GM12878 (cell line): ENCODE results near the gene SLF2. TPM values are rescaled to one million over a fixed set of nuclear protein-coding genes. Genes with fewer than 3 reads are reported as not detected.

ENCODE experiments used
- BCL11A ChIP-seq: IDR thresholded peaks from 2 replicates; pipeline ENCODE4 v1.6.1; 2011; ENCODE audit warnings: low read depth, low read length
- CBX3 ChIP-seq: fragments of 200-600 bp; sonication (generic); IDR thresholded peaks from 2 replicates; pipeline ENCODE4 v1.6.1; 2016; ENCODE audit warnings: low read depth, borderline replicate concordance
- CREB1 ChIP-seq: IDR thresholded peaks from 2 replicates; pipeline ENCODE4 v1.6.1; 2012; ENCODE audit warnings: low read depth, mild to moderate bottlenecking, inconsistent platforms
- CTCF ChIP-seq, 3 experiments: IDR thresholded peaks in 2 of 3; conservative IDR thresholded peaks in 1 of 3; 2 replicates each; pipeline ENCODE4 v1.5.1; 2011; ENCODE audit warnings: low read depth in 3 of 3, low read length in 3 of 3, mild to moderate bottlenecking in 3 of 3, control low read depth in 2 of 3, moderate library complexity in 2 of 3, inconsistent platforms in 1 of 3, mixed read lengths in 1 of 3; ENCODE audit not compliant: control insufficient read depth in 2 of 3, insufficient read depth in 1 of 3; ENCODE audit errors: extremely low read depth in 1 of 3
- EED ChIP-seq: sonication (generic); IDR thresholded peaks from 2 replicates; pipeline ENCODE4 v1.6.1; 2016; ENCODE audit warnings: antibody characterized with exemption, low read depth
- HDAC2 ChIP-seq: fragments of 200-600 bp; sonication (generic); IDR thresholded peaks from 2 replicates; pipeline ENCODE4 v1.6.1; 2017
- IRF4 ChIP-seq: IDR thresholded peaks from 2 replicates; pipeline ENCODE4 v1.6.1; 2011; ENCODE audit warnings: low read depth, low read length
- KDM1A ChIP-seq: fragments of 200-600 bp; sonication (generic); IDR thresholded peaks from 2 replicates; pipeline ENCODE4 v1.6.1; 2016; ENCODE audit warnings: borderline replicate concordance
- LARP7 ChIP-seq: fragments of 450-650 bp; IDR thresholded peaks from 2 replicates; pipeline ENCODE4 v1.6.1; 2017; ENCODE audit warnings: mild to moderate bottlenecking
- MEF2A ChIP-seq: IDR thresholded peaks from 2 replicates; pipeline ENCODE4 v1.6.1; 2011; ENCODE audit warnings: low read depth, mild to moderate bottlenecking, low read length, moderate library complexity; ENCODE audit not compliant: insufficient read depth
- MLLT1 ChIP-seq: fragments of 450-650 bp; IDR thresholded peaks from 2 replicates; pipeline ENCODE4 v1.6.1; 2016; ENCODE audit warnings: mild to moderate bottlenecking
- NRF1 ChIP-seq: conservative IDR thresholded peaks from 2 replicates; pipeline ENCODE4 v1.6.1; 2011; ENCODE audit warnings: mild to moderate bottlenecking, low read depth, low read length, improper control_type of control experiment
- PKNOX1 ChIP-seq: fragments of 450-650 bp; IDR thresholded peaks from 2 replicates; pipeline ENCODE4 v1.6.1; 2016; ENCODE audit warnings: mild to moderate bottlenecking
- POLR2AphosphoS2 ChIP-seq: IDR thresholded peaks from 2 replicates; pipeline ENCODE4 v1.6.1; 2011; ENCODE audit warnings: low read depth, mild to moderate bottlenecking, low read length, improper control_type of control experiment, moderate library complexity
- RAD21 ChIP-seq: IDR thresholded peaks from 2 replicates; pipeline ENCODE4 v1.6.1; 2011; ENCODE audit warnings: mild to moderate bottlenecking, low read depth, low read length, moderate library complexity; ENCODE audit not compliant: insufficient read depth
- RAD51 ChIP-seq: fragments of 450-650 bp; IDR thresholded peaks from 2 replicates; pipeline ENCODE4 v1.6.1; 2016; ENCODE audit warnings: moderate library complexity, mild to moderate bottlenecking, inconsistent platforms
- REST ChIP-seq: IDR thresholded peaks from 2 replicates; pipeline ENCODE4 v1.6.1; 2012; ENCODE audit warnings: mild to moderate bottlenecking, low read depth, low read length
- STAT1 ChIP-seq: fragments of 450-650 bp; conservative IDR thresholded peaks from 2 replicates; pipeline ENCODE4 v1.6.1; 2014; ENCODE audit warnings: antibody characterized with exemption, mild to moderate bottlenecking
- SUPT20H ChIP-seq: IDR thresholded peaks from 2 replicates; pipeline ENCODE4 v1.6.1; 2011; ENCODE audit warnings: low read depth, mild to moderate bottlenecking, low read length, moderate library complexity, borderline replicate concordance; ENCODE audit not compliant: control insufficient read depth
- YY1 ChIP-seq: IDR thresholded peaks from 2 replicates; pipeline ENCODE4 v1.6.1; 2011; ENCODE audit warnings: low read depth, mild to moderate bottlenecking, low read length
- polyA plus RNA-seq, 11 experiments: library from polyadenylated mRNA; depleted of rRNA in 4 of 11; unstranded in 6 of 11; stranded (reverse) in 5 of 11; fragments of >200 nt; fragmentation: Nextera tagmentation in 4 of 11; fragmentation: Illumina TruSeq in 1 of 11; extraction: Ambion mirVana in 4 of 11; extraction: Trizol in 1 of 11; gene quantifications; 1 replicate in 1 of 11; 2 replicates in 10 of 11; pipeline versions ENCODE4 v1.2.1 to v1.2.3, GENCODE V29; 2011 to 2016; ENCODE audit warnings: inconsistent platforms in 2 of 11, missing spikeins in 2 of 11, low read depth in 1 of 11
- total RNA-seq, 4 experiments: library from RNA; depleted of rRNA in 3 of 4; stranded (reverse); fragments of >200 nt in 3 of 4; fragmentation: Illumina TruSeq in 1 of 4; extraction: Trizol in 1 of 4; gene quantifications; 2 replicates each; pipeline versions ENCODE4 v1.2.1 to v1.2.3, GENCODE V29; 2013 to 2021

Gene SLF2
- total and polyA plus RNA-seq, 10 of the 15 experiments (the other 5 are each of a cell fraction or from before 2014, with no cell fraction given): 3.0 to 25.2 (median 17.9) TPM

- TF ChIP-seq POLR2AphosphoS2 (no peak), MEF2A (no peak), STAT1 (no peak), CTCF (IDR thresholded peaks at IDR 0.05 in 2 of 3, conservative IDR thresholded peaks at IDR 0.05 in 1 of 3; ENCODE audit: control insufficient read depth in 2 of 3, extremely low read depth in 1 of 3, insufficient read depth in 1 of 3, low read depth in 3 of 3, low read length in 3 of 3) (peak; percentile 55 to 76 (median 63); a peak in 5 of 6 replicates), MLLT1 (no peak), CREB1 (no peak), IRF4 (no peak), SUPT20H (no peak), RAD51 (no peak), EED (no peak), HDAC2 (no peak), KDM1A (no peak), RAD21 (peak; percentile 77), REST (no peak), BCL11A (no peak), PKNOX1 (no peak), YY1 (peak; percentile 65), NRF1 (no peak), LARP7 (no peak), CBX3 (no peak)
Observed at GRCh38 chr10:100878291-100878910, 34.4 kb upstream of the SLF2 start (continued).
